Parathyroid adenoma (tissue), 2 donors: ENCODE data around the gene DNAH8.
A peak's percentile ranks its signal among the peaks of the same experiment; 100 is the strongest.

Source experiments
- H2AFZ ChIP-seq: fragments of 300-600 bp; sonication (generic); one replicate; pipeline ENCODE4 v1.7.0; 2017; ENCODE audit warnings: antibody characterized with exemption, mild to moderate bottlenecking
- H3K27ac ChIP-seq: fragments of 300-600 bp; sonication (generic); one replicate; pipeline ENCODE4 v1.7.0; 2017
- H3K27me3 ChIP-seq: fragments of 300-600 bp; sonication (generic); one replicate; pipeline ENCODE4 v1.7.0; 2017; ENCODE audit warnings: low read length; ENCODE audit not compliant: control insufficient read depth, insufficient read depth
- H3K36me3 ChIP-seq: fragments of 300-600 bp; sonication (generic); one replicate; pipeline ENCODE4 v1.7.0; 2017; ENCODE audit warnings: low read length; ENCODE audit not compliant: control insufficient read depth, insufficient read depth
- H3K4me1 ChIP-seq: fragments of 300-600 bp; sonication (generic); one replicate; pipeline ENCODE4 v1.7.0; 2017; ENCODE audit warnings: control low read depth
- H3K4me2 ChIP-seq: fragments of 300-600 bp; sonication (generic); one replicate; pipeline ENCODE4 v1.7.0; 2017; ENCODE audit warnings: low read length
- H3K4me3 ChIP-seq: fragments of 300-600 bp; sonication (generic); one replicate; pipeline ENCODE4 v1.7.0; 2017; ENCODE audit warnings: low read depth, low read length
- H3K79me2 ChIP-seq: fragments of 300-600 bp; sonication (generic); one replicate; pipeline ENCODE4 v1.7.0; 2017; ENCODE audit warnings: control low read depth
- H3K9ac ChIP-seq: fragments of 300-600 bp; sonication (generic); one replicate; pipeline ENCODE4 v1.7.0; 2017; ENCODE audit warnings: mild to moderate bottlenecking
- H3K9me3 ChIP-seq: fragments of 300-600 bp; sonication (generic); one replicate; pipeline ENCODE4 v1.7.0; 2017; ENCODE audit warnings: low read length; ENCODE audit not compliant: control insufficient read depth
- CTCF ChIP-seq: fragments of 300-600 bp; sonication (generic); IDR thresholded peaks from one replicate; pipeline ENCODE4 v1.7.0; 2017; ENCODE audit warnings: antibody characterized with exemption, mild to moderate bottlenecking
- donor health status: primary hyperparathyroidism.

Gene DNAH8

DNA sequence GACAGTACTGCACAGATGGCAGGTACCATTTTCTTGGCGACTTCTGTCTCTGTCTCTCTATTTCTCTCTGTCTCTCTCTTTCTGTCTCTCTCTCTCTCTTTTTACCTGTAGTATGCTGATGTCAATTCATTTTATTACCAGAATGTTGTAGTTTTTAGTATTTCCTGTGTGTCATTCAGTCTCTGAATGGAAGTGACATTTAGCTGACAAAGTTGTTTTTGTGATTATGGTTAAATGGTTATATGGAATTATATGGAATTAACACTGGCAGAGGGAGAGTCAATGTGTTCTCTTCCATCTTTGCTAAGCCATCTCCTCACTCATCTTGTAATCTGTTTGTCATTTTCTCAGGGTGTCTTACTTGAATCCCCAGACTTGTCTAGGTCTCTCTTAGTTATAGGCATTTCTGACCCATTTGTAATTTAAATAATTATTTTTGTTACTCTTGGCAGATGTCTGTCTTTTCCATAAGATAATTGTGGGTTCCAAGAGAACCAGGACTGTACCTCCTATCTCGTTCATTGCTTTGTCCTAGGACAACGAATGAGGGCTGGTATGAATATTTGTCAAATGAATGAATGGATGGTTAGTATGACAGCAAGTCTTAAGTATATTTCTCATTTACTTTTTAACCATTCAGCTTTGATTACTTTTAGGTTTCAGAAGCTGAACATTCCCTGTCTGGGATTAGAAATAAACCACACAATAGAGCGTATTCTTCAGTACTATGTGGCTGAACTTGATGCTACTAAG is 64.4 kb downstream of the DNAH8 start:
- Histone ChIP-seq H3K36me3 (no peaks in the 10 kb centered on the region), H3K9me3 (no peaks in the 10 kb centered on the region), H3K79me2 (no peaks in the 10 kb centered on the region), H3K27me3 (no peaks in the 10 kb centered on the region), H3K27ac (no peak overlapping the region), H3K9ac (no peak overlapping the region), H3K4me3 (no peak overlapping the region), H3K4me1 (no peaks in the 10 kb centered on the region), H2AFZ (no peak overlapping the region), H3K4me2 (no peak overlapping the region)
- TF ChIP-seq CTCF, result no peak

DNA sequence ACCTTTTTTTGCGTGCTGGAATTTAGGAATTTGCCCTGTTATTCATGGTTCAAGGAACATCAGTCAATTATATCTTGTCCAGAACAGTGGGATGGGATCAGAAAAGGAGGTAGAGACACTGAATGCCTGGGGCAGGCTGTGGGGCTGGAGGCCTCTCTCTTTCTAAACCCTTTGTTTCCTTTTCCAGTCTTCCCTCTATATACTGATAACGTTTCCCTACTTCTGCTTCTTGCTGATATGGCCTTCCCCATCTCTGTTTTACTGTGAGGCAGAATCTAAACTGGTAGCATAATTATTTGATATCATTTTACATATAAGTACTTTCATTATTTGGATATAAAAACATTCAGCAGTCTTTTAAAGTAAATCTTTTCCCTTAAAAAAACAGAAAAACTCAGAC is 67.5 kb downstream of the DNAH8 start:
- Histone ChIP-seq H3K4me1 (no peaks in the 10 kb centered on the region), H3K36me3 (no peaks in the 10 kb centered on the region), H3K27me3 (no peaks in the 10 kb centered on the region), H3K27ac (no peak overlapping the region), H3K4me2 (no peak overlapping the region), H3K9ac (no peak overlapping the region), H3K4me3 (no peak overlapping the region), H3K9me3 (no peaks in the 10 kb centered on the region), H2AFZ (no peak overlapping the region), H3K79me2 (no peaks in the 10 kb centered on the region)
- TF ChIP-seq CTCF, result no peak

- H2AFZ ChIP-seq, result peak overlapping the region; percentile 36
- no peak overlapping the region for H3K27ac ChIP-seq
- no peak for TF ChIP-seq CTCF
- H3K79me2 ChIP-seq, result no peaks in the 10 kb centered on the region
- no peaks in the 10 kb centered on the region for H3K36me3 ChIP-seq
- no peaks in the 10 kb centered on the region for H3K27me3 ChIP-seq
- no peak overlapping the region for H3K4me2 ChIP-seq
- H3K4me1 ChIP-seq, result no peaks in the 10 kb centered on the region
- H3K4me3 ChIP-seq, result no peak overlapping the region
- H3K9ac ChIP-seq, result no peak overlapping the region
- no peaks in the 10 kb centered on the region for H3K9me3 ChIP-seq
Measured at GRCh38 chr6:38783443-38784228, 68.5 kb downstream of the DNAH8 start.

- Histone ChIP-seq H3K4me2 (no peak overlapping the region), H3K36me3 (no peaks in the 10 kb centered on the region), H3K4me3 (no peak overlapping the region), H3K79me2 (no peaks in the 10 kb centered on the region), H3K4me1 (no peaks in the 10 kb centered on the region), H2AFZ (no peak overlapping the region), H3K9ac (no peak overlapping the region), H3K9me3 (no peaks in the 10 kb centered on the region), H3K27me3 (no peaks in the 10 kb centered on the region), H3K27ac (no peak overlapping the region)
- no peak for TF ChIP-seq CTCF
Measured at GRCh38 chr6:38784506-38785235, 69.6 kb downstream of the DNAH8 start.
